Kidney capillary endothelial cell (primary cell): ENCODE measurements around the gene PHLPP1.

Experiments used
- DNase-seq: peaks from one replicate; pipeline ENCODE4 v3.0.0-alpha.2; 2018; ENCODE audit warnings: low spot score

The PHLPP1 gene

DNA sequence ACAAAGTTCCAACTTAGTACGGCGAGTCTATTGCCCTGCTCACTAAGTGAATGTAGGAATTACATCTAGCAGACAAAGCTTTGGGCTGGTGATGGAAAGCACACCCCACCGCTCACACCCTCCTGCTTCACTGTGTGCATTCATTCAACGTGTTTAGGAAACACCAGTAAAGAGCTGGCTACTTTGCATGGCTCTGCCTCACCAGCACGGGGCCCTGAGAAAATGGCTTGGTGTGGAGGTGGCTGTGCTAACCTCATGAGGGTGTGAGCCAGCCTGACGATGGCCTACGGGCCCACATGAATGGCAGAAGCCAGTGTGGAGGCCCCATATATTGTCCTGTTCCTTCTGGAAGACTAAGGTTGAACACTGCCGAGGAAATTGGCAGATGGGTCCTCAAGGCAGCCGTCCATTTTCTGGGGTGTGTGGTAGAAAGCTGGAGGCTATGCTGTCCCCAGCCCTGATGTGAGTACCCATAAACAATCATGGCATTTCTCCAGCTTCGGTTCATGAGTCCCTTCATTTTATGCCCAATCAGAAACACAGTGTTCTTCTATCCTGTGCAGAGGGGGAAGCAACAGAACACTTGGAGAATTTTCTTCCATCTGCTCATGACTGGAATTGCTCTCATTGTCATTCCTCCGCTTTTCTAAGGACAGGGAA, 269.4 kb downstream of the PHLPP1 start:
- DNase-seq = no peak

DNA sequence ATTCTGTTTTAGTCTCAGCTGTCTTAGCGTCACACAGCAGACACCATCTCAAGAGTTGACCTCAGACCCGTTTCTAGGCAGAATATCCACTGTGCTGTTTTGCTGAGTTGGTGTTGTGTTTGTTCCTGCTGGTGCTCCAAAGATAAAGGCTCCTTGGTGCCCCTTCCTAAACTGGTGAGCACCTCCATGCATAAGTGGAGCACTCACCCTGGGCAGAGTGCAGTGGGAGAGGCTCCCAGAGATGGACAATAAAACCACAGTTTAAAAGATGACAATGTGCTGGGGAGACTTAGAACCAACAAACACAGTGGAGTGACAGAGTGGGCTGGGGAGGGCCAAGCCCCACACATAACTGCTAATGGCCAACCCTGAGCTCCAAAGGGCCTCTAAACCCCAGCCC, 271.1 kb downstream of the PHLPP1 start:
- no peak for DNase-seq

DNA sequence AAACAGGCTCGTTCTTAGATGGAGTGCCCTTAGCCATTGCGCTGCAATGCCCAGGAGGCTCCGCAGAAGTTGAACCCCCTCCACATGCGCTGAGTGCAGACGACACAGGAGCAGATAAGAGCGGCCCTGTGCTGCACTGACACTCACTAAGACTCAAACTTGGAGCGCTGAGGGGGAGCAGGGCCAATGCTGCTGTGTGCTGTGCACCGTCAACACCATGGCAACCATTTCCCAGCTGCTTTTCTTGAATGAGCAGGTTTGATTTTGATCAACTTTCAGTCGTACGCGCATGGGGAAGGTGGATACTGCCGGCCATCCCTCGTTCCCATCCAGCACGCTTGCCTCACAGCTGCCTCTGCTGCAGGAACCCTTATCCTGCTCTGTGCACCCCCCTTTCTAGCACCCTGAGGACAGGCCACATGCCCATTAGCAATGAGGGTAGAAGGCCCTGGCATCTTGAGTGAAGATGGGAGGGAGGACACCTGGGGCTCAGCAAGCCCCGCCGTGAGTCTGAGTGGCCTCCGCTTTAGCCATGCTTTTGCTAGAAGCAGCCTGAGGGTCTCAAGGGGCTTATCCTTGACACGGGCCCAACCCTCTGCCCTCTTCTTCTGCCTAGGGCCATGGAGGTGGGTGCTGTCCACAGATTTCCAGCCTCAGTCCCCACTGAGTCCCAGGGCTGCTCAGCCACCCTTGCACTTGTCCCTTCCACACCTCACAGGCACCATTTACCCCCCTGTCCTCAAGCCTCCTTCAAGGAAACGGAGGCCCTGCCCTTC, 271.9 kb downstream of the PHLPP1 start:
- DNase-seq = no peak

DNA sequence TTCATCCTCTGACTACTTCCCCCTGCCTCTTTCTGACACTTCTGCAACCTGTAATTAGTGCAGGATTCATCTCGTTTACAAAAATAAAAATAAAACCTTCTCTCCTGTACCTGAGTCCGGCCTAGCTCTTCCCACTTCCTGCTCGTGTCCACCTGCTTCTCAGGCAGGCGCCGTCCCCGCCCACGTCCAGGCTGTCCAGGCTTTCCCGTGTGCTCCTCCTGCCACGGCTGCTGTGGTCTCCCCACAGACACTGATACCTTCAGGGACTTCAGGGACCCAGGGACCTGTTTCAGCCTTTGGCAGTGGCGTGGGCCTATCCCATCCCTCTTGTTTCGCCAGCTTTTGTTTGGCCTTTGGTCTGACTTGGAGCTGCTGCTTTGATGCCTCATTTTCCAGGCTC, 272.5 kb downstream of the PHLPP1 start:
- DNase-seq = no peak

DNA sequence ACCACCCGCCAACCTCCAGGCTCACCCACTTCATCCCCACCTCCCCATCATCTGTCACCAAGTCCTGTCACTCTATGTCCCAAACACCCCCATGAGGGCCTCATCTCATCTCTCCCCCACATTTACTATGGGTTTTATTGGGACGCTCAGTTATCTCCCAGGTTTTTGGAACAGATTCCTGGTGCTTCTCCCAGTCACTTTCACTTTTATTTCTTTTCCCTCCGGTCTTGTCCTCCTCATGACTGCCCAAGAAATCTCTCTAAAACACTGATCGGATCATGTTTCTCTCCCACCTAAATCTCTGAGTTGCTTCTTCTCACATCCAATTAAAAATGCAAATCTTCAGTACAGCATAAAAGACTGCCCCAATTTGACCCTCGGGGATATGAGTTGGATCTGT, 273.1 kb downstream of the PHLPP1 start:
- DNase-seq = no peak

DNA sequence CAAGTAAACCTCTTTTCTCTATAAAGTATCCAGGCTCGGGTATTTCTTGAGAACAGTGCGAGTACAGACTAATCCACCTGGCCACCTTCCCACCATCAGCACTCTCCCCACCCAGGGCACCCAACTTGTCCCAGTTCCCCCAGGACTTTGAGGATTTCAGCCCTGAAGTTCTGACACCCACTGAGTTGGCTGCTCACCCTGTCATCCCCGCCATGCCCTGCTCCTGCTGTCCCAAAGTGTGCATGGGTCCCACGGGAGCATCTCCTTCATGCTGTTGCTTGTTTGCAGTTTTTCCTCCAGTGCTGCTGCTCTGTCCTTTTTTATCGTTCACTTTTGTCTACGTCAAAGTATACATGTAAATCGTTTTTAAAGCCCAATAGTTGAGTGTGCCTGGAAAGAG, 273.9 kb downstream of the PHLPP1 start:
- DNase-seq = no peak

DNA sequence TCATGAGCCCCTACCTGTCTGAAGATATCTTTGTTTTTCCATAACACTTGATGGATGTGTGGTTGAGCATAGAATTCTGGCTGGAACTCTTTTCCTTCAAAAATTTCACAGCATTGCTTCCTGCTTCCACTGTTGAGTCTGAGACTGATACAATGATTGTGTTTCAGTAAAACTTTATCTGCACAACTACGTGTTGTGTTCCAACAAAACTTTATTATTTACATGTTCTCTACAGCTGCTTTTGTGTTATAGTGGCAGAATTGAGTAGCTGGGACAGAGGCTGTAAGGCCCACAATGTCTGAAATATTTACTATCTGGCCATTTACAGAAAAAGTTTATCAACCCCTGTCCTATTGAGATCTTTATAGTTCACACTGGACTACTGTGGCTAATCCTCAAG, 275.3 kb downstream of the PHLPP1 start:
- no peak for DNase-seq

DNA sequence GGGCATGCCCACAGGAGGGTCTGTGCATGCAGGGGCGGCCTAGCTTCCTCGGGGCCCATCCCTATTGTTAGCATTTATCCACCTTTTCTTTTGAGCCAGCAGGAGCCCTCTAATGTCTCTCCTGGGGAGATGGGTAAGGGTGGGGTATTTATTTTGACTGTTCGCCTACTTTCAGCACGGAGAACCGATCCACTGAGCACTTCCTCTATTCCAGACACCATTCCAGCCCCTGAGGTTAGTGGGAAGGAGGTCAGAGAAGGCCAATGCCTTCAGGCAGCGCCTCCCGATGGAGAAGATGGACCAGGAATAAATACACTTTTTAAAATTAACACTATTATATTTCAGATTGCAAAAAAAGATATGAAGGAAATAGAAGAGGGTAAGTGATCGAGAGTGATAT, 276.0 kb downstream of the PHLPP1 start:
- no peak for DNase-seq

DNA sequence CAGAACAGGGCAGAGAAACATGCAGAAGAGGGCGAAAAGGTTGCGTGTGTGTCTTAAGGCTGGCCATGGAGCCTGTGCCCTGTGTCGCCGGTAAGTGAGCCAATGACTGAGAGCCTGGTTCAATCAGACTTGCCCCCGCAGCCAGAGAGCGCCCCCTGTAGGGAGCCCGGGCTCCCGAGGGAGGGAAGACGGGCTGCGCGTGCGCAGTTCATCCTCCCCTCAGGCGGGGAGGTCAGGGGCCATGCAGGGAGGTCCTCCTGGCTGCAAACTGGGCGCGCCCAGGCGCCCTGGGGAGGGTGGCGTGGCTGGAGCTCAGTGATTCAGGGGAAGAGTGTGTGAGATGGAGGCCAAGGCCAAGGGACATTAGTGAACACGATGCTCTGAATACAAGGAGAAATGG, 276.6 kb downstream of the PHLPP1 start:
- DNase-seq = no peak

DNA sequence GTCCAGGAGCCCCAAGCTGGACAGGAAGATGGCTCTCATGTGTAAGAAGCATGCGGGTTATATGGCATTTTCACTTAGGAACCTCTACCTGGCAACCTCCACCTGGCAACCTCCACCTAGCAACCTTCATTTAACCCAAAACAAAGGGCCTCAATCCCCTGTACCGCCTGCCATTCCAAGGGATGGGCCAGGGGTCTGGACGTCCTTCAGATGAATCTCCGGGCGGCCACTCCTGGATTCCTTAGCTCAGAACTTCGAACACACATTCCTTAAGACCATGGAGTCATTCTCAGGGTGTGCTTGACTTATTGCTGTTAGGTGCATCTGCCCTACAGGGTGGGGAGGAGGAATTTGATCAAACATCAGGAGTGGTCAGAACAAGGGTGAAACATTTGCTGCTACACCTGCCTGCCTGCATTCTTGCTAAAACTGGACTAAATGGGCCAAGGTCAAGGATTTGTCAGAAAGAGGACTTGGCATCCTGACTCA, 277.6 kb downstream of the PHLPP1 start:
- no peak for DNase-seq

DNA sequence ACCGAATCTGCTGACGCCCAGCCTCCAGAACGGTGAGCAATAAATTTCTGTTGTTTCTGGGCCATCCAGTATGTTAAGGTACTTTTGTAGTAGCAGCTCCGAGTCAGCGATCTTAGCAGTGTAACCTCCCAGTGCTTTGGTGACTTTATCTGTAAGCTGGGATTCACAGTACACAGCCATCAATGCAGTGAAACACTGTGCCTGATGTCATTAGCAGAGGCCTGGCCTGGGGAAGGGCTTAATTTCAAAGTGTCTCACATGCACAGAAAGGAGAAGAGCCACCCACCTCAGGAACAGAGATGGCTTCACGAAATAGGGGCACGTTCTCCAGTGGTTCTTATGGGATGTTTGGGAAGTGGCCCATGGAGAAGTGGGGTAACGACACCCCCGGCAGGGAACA, 281.2 kb downstream of the PHLPP1 start:
- no peak for DNase-seq

DNA sequence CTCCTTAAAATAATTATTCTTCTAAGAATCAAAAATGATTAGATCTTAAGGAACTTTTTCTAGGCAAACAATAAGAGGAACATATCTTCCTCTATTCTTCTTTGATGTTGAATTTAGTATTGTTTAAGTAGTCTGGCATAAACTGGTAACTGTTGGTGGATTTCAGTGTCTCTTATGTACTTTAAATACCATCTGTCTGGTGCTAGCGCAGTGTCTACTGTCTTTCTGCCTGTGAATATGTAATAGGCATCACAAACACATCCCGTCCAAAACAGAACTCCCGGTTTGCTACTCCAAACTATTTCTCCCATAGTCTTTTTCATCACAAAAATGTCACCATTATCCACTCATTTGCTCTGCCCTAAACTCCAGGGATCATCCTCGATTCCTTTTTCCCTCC, 281.7 kb downstream of the PHLPP1 start:
- DNase-seq = no peak

DNA sequence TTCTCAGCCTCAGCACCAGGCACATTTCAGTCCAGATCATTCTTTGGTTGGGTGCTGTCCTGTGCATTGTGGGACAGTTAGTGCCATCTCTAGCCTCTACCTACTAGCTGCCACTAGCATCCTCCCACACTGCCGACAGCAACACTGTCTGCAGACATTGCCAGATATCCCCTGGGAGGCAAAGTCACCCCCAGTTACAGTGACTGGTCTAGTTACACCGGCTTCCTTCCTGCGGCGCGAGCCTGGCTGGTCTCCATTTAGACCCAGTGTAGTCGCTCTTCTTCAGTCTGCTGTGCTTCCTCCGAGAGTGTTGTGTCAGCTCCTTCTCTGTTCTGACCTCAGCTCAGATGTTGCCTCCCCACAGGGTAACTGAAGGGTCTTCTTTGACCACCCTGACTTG, 283.1 kb downstream of the PHLPP1 start:
- DNase-seq = peak; percentile 48

DNA sequence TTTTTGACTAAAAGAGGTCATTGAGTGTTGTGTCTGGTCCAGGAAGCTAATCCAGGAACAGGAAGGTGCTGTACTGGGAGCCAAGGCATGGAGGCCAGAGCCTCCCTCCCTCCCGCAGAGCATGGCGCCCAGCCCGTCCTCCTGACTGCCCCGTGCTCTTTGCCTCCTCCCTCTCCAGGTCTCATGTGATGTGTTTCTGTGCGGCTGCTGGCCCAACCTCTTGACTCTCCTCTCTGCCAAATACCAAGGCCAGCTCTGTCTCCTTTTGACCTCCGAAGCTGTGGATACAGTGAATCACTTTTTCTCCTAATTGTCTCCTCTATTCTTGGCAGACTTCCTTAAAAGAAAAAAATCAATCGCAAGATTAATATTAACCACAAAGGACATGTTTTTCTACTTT, 284.1 kb downstream of the PHLPP1 start:
- DNase-seq = peak; percentile 75

DNA sequence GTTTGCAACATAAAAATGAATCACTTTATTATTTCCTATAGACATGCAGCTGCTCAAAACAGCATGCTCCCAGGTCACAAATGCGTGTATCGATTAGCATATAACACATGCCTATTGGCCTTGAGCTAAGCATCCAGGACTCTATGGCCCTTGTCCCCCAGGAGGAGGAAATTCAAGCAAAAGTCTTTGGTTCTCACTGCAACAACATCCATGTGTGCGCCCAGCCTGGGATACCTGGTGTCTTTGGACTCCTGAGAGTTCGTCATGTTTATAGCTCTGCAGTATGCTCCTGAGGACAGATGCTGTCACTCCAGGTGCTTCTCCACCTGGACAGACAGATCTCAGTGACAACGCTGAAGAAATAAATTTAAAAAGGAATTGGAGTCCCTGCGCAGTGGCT, 284.6 kb downstream of the PHLPP1 start:
- no peak for DNase-seq

DNA sequence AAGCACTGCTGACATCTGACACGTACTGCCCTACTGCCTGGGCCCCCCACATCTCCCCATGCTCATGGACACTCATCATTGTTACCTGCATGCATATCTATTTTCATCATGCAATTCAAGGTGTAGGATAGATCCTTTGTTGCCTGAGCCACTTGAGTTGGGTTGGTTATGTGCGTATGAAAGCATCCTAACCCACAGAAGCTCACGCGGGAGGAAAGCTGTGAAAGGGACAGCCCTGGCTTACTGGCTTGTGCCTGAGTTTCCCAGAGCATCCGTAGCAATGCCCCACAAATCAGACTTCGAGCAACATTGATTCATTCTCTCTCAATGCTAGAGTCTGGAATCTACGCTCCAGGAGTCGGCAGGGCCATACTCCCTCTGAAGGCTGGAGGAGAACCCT, 285.5 kb downstream of the PHLPP1 start:
- DNase-seq = no peak

DNA sequence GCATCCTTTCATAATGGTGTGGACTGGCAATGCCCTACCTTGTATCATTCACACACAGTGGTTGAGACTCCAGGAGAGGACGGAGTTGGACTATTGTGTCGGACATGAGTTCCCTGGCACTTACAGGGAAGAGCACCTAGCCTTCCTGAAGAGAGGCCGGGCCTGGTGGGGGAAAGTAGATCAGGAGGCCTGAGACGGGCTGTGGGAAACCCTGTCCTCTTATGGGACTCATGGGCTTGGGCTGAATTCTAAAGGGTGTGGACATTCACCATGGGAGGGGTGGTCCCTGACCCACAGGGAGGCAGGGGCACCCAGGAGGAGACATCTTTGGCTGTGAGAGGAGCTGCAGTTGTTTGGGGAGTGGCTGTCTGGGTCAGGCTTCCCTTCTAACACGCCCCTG, 286.5 kb downstream of the PHLPP1 start:
- no peak for DNase-seq

DNA sequence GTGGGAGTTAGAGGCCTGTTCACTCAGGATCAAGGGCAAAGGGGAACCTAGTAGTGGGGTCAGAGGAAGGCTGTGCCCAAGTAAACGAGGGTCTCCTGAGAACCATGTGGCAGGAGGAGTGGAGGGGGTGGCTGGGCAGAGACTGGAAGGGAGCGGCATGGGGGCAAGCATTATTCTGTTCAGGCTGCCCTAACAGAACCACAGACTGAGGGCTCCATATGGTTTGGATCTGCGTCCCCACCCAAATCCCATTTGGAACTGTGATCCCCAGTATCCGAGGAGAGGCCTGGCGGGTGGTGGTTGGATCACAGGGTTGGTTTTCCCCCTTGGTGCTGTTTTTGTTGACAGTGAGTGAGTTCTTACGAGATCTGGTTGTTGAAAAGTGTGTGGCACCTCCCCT, 287.0 kb downstream of the PHLPP1 start:
- DNase-seq = no peak

DNA sequence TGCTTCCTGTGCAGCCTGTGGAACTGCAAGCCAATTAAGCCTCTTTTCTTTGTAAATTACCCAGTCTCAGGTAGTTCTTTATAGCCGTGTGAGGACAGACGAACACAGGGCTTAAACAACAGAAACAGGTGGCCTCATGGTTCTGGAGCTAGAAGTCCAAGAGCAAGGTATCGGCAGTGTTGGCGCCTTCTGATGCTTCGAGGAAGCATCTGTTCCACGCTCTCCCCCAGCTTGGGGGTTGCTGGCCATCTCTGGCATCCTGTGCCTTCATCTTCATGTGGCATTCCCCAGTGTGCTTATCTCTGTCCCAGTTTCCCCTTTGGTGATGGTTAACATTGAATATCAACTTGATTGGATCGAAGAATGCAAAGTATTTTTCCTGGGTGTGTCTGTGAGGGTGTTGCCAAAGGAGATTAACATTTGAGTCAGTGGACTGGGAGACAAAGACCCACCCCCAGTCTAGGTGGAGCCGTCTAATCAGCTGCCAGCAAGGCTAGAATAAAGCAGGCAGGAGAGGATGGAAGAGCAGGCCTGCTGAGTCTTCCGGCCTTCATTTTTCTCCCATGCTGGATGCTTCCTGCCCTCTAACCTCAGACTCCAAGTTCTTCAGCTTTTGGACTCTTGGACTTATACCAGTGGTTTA, 287.6 kb downstream of the PHLPP1 start:
- no peak for DNase-seq

DNA sequence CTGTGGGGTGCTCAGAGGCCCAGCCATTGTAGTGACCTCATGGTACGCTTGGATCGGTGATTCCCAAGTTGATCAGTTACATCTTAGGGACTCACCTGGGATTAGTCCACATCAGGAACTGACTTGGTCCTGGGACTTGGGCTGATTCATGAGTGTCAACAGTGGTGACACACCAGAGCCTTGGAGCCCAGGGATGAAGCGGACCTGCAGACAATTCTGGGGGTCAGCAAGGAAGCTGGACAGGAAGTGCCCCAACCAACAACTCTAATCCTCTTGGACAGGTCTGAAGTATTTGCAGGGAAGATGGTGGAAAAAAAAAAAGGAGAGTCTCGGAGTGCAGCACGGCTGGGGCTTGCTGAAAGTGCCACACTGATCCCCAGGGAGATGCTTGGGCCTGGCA, 288.6 kb downstream of the PHLPP1 start:
- no peak for DNase-seq

DNA sequence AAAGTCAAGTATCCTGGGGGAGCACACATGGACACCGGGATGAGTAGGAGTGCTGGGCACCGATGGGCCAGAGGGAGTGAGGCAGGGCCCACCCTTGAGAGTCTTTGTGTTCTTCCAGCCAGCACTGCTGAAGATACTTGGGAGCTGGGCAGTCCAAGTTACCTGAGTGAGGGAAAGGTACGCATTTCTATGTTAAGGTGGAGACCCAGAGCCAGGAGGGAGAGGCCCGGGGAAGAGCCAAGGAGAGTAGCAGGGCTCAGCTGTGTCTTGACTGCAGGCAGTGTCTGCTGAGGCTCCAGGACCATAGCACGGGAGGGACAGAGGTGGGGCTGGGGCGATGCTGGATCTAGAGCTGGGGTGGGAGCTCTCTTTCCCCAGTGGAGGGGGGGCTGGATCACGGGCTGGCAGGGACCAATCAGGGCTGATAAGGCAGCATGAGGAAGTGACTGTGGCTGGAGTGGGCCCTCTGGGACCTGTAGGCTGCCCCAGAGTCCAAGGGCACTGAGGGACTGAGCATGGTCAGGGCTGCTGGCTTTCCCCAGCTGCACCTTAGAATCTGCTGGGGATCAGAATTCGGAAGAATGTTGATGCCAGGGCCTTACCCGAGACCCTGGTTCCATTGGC, 289.2 kb downstream of the PHLPP1 start:
- DNase-seq = no peak

DNA sequence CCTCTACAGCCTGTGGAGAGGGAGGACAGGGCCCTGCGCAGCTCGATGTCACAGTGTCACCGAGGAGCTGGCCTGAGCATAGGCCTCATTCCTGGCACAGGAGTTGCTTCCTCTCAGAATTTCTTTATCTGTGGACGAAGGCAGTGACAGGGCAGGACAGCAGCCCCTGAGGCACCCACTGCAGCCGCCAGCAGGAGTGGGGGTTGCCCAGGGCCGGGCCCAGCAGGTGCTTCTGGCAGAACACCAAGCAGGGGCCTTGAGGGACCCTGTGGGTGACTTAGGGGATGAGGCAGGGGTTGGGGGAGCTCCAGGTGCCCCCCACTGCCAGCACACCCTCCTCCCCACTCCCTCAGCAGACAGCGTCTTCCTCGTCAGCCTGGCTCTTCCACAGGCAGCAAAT, 290.0 kb downstream of the PHLPP1 start:
- no peak for DNase-seq

DNA sequence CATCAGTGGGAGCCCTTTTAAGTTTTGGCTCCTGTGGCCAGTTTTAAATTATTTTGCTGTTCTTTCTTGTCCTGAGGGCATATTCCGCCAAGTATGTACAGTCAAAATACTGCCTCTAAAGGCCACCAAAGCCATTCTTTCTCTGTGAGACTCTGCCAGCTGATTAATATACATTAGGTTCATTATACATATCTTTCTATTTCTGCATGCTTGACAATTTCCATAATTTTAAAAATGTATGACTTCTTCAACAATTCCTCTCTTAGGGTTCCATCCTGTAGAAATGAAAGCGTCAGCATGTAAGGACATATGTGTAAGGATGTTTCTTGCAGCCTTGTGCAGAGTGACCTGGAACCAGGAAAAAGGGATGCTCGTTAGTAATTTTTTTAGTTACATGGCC, 291.9 kb downstream of the PHLPP1 start:
- DNase-seq = no peak
